ENCODE measurements around the gene PCNT. TPM values are rescaled to one million over a fixed set of nuclear protein-coding genes. Genes with fewer than 3 reads are reported as not detected.

Gene PCNT
- total RNA-seq, 1 experiment from 2014 or later = 39.6 TPM

- H2AK5ac ChIP-seq (ENCODE audit: insufficient read length, low read length) = no peak overlapping the region
- DNase-seq = peak; percentile 47
- peaks cover 35 to 80% (median 76%) of the 10 kb centered on the region in 3 experiments; a peak in 6 of 7 replicates for H3K36me3 Mint-ChIP-seq (ENCODE audit: insufficient read depth in 1 of 3, low read depth in 3 of 3)
Measured at GRCh38 chr21:46435786-46436227, 111.9 kb downstream of the PCNT start.

More at GRCh38 chr21:46435786-46436227, 111.9 kb downstream of the PCNT start:
- Histone ChIP-seq H3K9ac (ENCODE audit: extremely low read depth, insufficient read length, low read length) (no peak overlapping the region), H3K56ac (ENCODE audit: insufficient read length, low read depth, low read length) (no peak overlapping the region), H4K91ac (ENCODE audit: insufficient read length, low read depth, low read length) (no peak overlapping the region), H2BK12ac (ENCODE audit: insufficient read length, low read depth, low read length) (no peak overlapping the region), H3K79me1 (ENCODE audit: insufficient read depth, low read depth, low read length, poor library complexity, severe bottlenecking) (no peaks in the 10 kb centered on the region), H2BK120ac (ENCODE audit: low read depth, low read length, poor library complexity, severe bottlenecking) (no peak overlapping the region), H3K14ac (ENCODE audit: insufficient read depth, low read length) (no peak overlapping the region), H3K23ac (ENCODE audit: insufficient read length, low read depth, low read length) (no peak overlapping the region), H4K8ac (replicated peaks; ENCODE audit: insufficient read length, low read depth, low read length) (no peak overlapping the region), H3K4me2 (ENCODE audit: insufficient read depth, insufficient read length, low read length) (no peak overlapping the region), H4K5ac (ENCODE audit: insufficient read length, low read depth, low read length) (no peak overlapping the region), H3K9me3 (ENCODE audit: control insufficient read depth, low read depth, low read length) (no peaks in the 10 kb centered on the region), H2AFZ (ENCODE audit: low read length) (no peak overlapping the region), H2BK15ac (ENCODE audit: low read depth, low read length) (no peak overlapping the region), H4K20me1 (ENCODE audit: control insufficient read depth, insufficient read depth, insufficient read length) (no peaks in the 10 kb centered on the region), H3T11ph (ENCODE audit: low read length) (no peak overlapping the region), H3K23me2 (ENCODE audit: insufficient read length, low read depth, low read length, poor library complexity, severe bottlenecking) (no peaks in the 10 kb centered on the region), H3K27me3 (ENCODE audit: insufficient read depth, low read length) (no peaks in the 10 kb centered on the region), H3K4me1 (ENCODE audit: insufficient read depth, low read length) (no peaks in the 10 kb centered on the region), H3K79me2 (ENCODE audit: insufficient read depth, low read length) (no peaks in the 10 kb centered on the region), H3K27ac (ENCODE audit: insufficient read length, low read depth, low read length) (no peak overlapping the region), H2BK5ac (ENCODE audit: insufficient read length, low read length) (no peak overlapping the region), H2BK20ac (ENCODE audit: low read depth, low read length, poor library complexity, severe bottlenecking) (no peak overlapping the region), H3K4ac (ENCODE audit: low read depth, low read length) (no peak overlapping the region), H3K18ac (ENCODE audit: insufficient read length, low read depth, low read length) (no peak overlapping the region)
- no peak overlapping the region for H3K4me3 Mint-ChIP-seq
- H3K9me3 Mint-ChIP-seq = no peaks in the 10 kb centered on the region
- no peaks in the 10 kb centered on the region for H3K27me3 Mint-ChIP-seq (ENCODE audit: low read depth)
- 0 out of 4 replicates have a peak, but pooled peaks cover 0 to 2% of the 10 kb centered on the region in 2 experiments for H3K4me1 Mint-ChIP-seq
- H3K27ac Mint-ChIP-seq = peak overlapping the region in 1 of 3 experiments; percentile 79; a peak in 1 of 7 replicates
- no CpG with 5 or more reads among the region's 29 CpGs for WGBS (ENCODE audit: extremely low coverage, insufficient read length, low lambda C conversion rate)
- peak; percentile 19; the same call in 2 of the 3 replicates for TF ChIP-seq CTCF (conservative IDR thresholded peaks at IDR 0.05)

Measured in H9 (cell line).